ENCODE measurements around the gene GNG13. TPM values are rescaled to one million over a fixed set of nuclear protein-coding genes. Genes with fewer than 3 reads are reported as not detected.
A peak's percentile ranks its signal among the peaks of the same experiment; 100 is the strongest.
"Not testable (repeated sequence)": the region's sequence is repeated elsewhere in the genome, so short reads cannot be mapped to it uniquely, and the experiment has no call there.

The GNG13 gene
- total RNA-seq, 1 donor from 2014 or later, result not detected

DNA sequence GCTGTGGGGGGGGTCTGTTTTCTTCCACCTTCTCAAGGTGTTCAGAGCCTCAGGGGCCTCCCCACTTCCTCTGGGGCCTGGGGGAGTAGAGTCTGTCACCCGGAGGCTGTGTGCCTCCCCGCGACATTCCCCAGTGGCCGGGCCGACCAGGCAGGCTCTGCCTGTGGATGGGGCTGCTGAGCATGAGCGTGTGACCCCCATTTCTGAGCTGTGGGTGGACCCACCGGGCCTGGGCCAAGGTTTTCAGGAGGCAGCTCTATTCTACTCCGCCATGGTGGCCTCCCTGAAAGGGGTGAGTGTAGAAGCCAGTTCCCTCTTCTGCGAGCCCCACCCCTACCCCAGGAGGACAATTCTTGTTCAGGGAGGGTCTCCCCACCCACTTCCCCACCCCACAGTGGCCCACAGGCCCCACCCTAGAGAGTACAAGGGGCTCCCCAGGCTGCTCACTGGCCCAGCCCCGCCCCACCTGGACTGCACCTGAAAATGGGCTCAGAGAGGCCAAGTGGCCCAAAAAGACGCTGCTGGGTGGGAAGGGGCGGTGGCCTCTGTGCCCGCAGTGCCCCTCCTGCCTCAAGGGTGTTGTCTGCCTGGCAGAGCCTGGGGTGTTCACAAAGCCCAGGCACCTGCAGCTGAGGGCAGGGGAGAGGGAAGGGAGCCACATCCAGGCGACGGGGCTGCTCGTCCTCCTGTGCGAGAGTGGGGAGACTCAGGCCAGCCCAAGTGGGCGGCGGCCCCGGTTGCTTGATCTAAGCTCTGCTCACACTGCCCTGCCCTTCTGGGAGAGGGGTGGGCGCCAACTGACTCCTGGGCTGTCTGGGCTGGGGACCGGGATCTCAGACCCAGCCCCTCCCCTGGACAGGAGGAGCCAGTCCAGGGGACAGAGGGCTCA lies 38.7 kb downstream of the GNG13 start:
- DNase-seq (ENCODE audit: low spot score), result no peak

DNA sequence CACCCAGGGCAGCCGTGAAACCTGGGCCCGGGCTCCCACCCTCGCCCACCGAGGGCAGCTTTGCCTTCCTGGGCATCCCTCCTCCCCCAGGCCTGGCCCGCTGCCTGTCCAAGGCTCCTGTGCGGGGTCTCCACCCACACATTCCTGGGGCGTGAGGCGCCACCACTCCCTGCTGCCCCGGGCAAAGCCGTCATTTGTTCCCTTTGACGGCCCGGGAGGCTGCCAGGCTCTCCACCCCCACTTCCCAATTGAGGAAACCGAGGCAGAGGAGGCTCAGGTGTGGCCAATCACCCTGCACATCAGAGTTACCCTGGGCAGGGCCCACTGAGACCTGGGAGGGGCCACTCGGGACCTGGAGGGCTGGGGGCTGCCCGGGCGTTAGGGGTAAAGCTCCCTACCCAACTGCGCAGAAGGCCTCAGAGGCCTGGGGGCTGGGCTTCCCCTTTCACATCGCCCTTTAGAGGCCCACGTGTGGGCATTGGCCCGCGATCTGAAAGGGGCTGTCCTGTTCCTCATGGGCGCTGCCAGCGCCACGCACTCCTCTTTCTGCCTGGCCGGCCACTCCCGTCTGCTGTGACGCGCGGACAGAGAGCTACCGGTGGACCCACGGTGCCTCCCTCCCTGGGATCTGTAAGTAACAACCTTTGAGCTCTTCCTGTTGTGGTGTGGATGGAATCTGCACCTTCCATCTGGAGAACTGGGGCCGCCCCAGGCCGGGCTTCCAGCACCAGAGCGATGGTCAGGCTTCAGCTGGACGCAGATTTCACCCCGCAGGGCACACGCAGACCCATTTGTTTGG lies 39.8 kb downstream of the GNG13 start, which contains the start of gene MSLN:
TSS of gene MSLN (plus strand) at position 190 of the 799 bp plus-strand sequence. CDS start 1,947 bp downstream, outside the sequence.
- peak; percentile 40 for DNase-seq (ENCODE audit: low spot score)

DNA sequence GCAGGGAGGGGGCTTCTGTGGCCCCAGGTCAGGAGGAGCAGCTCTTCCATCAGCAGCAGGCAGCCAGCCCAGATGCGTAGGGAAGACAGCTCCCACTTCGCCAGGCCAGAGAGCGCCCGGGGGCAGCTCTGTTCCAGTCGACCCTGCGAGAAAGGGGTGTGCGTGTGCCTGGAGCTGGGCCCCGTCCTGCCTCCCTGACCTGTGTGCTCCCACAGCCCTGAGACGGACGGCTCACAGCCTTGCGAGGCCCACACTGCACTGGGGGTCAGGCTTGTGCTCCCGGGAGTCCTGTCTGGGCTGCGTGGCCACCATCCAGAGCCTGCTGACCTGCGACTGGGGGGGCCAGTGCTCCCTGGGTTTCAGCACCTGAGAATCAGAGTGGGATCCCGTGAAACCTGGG lies 40.5 kb downstream of the GNG13 start:
- no peak for DNase-seq (ENCODE audit: low spot score)

DNA sequence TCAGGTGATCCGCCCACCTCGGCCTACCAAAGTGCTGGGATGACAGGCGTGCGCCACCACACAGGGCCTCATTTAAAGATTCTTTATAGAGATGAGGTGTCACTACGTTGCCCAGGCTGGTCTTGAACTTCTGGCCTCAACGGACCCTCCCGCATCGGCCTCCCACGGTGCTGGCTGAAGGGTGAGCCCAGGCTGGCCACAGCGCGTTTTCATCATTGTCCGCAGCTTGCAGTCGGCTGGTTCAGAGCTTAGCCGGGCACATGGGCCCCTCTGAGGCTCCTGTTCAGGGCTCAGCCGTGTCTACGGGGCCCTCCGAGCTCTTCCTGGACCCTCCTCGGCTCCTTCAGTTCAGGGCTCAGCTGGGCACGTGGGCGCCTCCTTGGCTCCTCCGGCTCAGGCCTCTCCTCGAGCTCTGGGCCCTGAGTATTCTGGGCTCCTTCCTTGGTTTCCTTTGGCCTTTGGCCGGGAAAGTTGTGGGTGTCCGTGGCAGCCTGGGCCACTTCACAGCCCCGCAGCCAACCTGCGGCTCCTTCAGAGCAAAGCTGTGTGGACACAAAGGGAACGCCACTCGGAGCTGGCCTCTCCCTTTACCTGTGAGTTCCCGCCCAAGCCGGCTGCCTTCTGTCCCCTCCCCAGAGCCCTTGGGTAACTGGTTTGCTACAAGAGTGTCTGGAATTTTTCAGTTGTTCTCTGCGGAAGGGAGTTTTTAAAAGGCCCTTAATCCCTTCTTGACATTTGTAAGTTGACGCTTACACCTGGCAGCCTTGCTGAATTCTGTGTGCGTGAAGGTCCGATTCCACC lies 41.2 kb downstream of the GNG13 start:
- DNase-seq (ENCODE audit: low spot score), result no peak

DNA sequence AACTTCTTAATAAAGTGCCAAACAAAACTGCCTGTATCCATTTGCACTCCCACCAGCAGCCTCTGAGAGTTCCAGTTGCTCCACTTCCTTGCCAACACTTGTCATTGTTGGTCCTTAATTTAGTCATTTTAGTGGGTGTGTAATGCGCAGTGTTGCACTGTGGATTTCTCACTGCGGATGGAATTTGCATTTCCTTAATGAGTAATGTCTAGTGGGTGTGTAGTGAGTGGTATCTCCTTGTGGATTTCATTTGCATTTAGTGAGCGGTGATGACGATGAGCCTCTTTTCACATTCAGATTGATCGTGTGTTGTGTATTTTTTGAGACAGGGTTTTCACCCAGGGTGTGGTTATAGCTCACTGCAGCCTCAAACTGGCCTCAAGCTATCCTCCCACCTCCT lies 44.1 kb downstream of the GNG13 start:
- no peak for DNase-seq (ENCODE audit: low spot score)

DNA sequence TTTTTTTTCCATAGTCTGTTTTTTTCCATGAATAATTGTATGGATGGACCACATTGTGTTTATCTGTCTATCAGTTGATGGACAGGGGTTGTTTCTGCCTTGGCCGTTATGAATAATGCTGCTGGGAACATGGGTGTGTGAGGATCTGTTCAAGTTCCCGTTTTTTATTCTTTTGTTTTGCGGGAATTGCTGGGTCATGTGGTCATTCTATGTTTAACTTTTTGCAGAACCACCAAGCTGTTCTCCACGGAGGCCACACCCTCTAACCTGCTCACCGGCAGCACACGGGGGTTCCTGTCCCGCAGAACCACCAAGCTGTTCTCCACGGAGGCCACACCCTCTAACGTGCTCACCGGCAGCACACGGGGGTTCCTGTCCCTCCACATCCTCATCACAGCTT lies 45.9 kb downstream of the GNG13 start:
- no peak for DNase-seq (ENCODE audit: low spot score)

DNA sequence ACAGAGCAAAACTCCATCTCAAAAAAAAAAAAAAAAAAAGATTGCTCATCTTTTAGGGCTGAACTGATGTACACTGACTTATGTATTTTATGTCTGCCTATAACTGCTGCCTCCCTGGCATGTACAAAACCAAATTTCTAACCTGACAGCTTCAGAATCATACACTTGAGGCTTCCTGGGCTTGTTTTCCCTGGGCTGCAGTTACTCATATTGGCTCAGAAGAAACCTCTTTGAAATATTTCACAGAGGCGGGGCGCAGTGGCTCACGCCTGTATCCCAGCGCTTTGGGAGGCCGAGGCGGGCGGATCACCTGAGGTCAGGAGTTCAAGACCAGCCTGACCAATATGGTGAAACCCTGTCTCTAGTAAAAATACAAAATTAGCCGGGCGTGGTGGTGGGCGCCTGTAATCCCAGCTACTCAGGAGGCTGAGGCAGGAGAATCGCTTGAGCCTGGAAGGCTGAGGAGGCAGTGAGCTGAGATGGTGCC lies 46.4 kb downstream of the GNG13 start:
- not testable (repeated sequence) for DNase-seq (ENCODE audit: low spot score)

DNA sequence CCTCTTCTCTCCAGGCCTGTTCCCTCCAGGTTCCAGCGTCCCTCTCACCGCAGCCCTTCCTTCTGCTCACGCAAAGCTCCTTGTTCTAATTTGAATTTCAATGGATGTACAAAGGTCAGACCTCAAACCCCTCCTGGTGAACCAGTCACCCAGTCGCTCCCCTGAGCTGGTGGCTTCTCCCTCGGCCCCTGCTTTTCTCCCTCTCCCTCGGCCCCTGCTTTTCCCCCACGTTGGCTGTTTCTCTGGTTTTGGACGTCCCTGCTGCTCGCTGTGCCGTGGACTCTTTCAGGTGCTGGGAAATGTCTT lies 48.6 kb downstream of the GNG13 start:
- DNase-seq (ENCODE audit: low spot score), result no peak

DNA sequence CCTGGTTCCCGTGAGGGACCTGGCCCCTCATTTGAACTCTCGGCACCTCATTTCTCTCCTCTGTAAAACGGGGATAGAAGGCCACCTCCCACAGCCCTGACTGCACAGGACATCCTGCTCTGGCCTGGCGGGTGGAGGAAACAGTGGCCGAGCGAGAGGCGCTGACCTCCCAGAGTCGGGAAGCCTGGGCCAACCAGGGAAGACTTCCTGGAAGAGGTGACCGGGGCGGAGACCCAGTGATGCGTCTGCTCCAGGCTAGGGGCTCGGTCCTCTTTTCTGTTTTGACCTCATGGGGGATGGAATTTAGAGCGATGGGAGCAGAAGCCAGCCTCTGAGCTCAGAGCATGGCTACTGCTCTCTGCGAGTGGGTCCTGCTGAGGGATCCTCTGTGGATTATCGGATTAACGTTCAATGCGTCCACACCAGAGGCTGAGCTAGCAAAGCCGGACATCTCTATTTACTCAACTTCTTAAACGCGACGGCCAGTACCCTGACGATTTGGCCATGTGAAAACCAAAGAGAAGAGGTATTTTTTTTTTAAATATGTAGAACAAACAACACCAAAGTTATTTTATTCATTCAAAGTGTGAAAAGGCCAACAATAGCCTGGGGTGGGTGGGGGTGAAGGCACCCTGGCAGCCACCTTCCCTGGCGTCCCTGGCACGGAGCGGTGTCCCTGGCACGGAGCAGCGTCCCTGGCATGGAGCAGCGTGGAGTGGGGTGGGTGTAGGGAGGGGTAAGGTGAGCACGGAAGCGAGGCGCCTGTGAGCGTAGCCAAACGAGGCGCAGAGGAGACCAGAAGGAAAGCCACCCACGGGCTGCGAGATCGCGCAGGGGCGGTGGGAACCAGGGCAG lies 49.2 kb downstream of the GNG13 start:
- no peak for DNase-seq (ENCODE audit: low spot score)

DNA sequence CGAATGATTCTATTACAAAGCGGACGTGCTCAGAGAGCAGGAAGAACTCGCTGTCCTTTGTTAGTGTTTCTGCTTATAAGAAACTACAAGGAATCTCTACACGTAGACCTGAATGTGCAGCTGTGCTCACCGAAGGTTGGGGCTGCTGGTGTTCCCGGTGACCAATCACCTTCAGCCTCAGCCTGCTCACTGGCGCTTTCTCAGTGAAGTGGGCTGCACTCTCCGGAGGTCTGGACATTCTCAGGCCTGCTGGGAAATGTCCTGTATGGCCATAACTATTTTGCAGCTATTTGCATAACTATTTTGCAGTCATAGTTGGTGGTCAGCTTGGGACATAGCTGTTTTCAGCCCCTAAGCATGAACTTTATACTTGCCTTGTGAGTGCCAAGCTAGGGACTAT lies 50.0 kb downstream of the GNG13 start:
- no peak for DNase-seq (ENCODE audit: low spot score)

DNA sequence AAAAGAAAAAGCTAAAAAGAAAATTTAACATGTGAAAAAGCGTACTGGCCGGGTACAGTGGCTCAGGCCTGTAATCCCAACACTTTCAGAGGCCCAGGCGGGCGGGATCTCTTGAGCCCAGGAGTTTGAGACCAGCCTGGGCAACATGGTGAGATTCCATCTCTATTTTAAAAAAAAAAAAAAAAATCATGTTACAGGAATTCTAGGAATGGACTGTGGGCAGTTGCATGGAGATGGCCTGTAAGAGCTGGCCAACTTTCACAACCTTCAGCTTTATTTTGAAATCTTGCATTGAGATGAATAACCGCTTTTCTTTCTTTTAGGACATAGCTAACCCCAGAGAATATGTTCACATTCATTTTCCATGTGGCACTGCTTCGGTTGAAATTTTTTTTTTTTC lies 51.5 kb downstream of the GNG13 start:
- no peak for DNase-seq (ENCODE audit: low spot score)

Other genes with a start within 250 kb of the GNG13 start
- gene PRR35, start 240.3 kb downstream of the GNG13 start, total RNA-seq, result not detected
- gene NHLRC4, start 233.7 kb downstream of the GNG13 start, total RNA-seq, result 1.2 TPM
- 117 TPM for gene PIGQ, start 230.8 kb downstream of the GNG13 start, total RNA-seq
- 33.1 TPM for gene RAB40C, start 210.7 kb downstream of the GNG13 start, total RNA-seq
- gene WFIKKN1, start 169.7 kb downstream of the GNG13 start, total RNA-seq, result 1.7 TPM
- 69.3 TPM for gene METTL26, start 164.4 kb downstream of the GNG13 start, total RNA-seq
- gene MCRIP2, start 158.9 kb downstream of the GNG13 start, total RNA-seq, result 67.6 TPM
- 62.4 TPM for gene WDR90, start 151.4 kb downstream of the GNG13 start, total RNA-seq
- 125 TPM for gene RHOT2, start 132.6 kb downstream of the GNG13 start, total RNA-seq
- 5.5 TPM for gene RHBDL1, start 125.1 kb downstream of the GNG13 start, total RNA-seq
- gene STUB1, start 120.3 kb downstream of the GNG13 start, total RNA-seq, result 125 TPM
- 66.7 TPM for gene JMJD8, start 116.4 kb downstream of the GNG13 start, total RNA-seq
- gene WDR24, start 110.3 kb downstream of the GNG13 start, total RNA-seq, result 14.8 TPM
- 0.78 TPM for gene FBXL16, start 94.9 kb downstream of the GNG13 start, total RNA-seq
- gene METRN, start 85.6 kb downstream of the GNG13 start, total RNA-seq, result 62.0 TPM
- 54.7 TPM for gene ANTKMT, start 79.6 kb downstream of the GNG13 start, total RNA-seq
- 3.3 TPM for gene CCDC78, start 74.3 kb downstream of the GNG13 start, total RNA-seq
- 13.4 TPM for gene HAGHL, start 73.6 kb downstream of the GNG13 start, total RNA-seq
- gene CIAO3, start 59.7 kb downstream of the GNG13 start, total RNA-seq, result 47.1 TPM
- gene MSLN, start 40.0 kb downstream of the GNG13 start, total RNA-seq, result 53.1 TPM
- 18.5 TPM for gene RPUSD1, start 12.4 kb downstream of the GNG13 start, total RNA-seq
- gene CHTF18, start 12.1 kb downstream of the GNG13 start, total RNA-seq, result 17.3 TPM
- 19.6 TPM for gene LMF1, start 170.2 kb upstream of the GNG13 start, total RNA-seq
- gene SOX8, start 181.0 kb upstream of the GNG13 start, total RNA-seq, result 1.4 TPM

Data from mucosa of gallbladder (tissue), 1 donor.